IPS-18c (cell line): ENCODE results near the gene FCAMR.

Experiments
- H3K4me3 ChIP-seq: 2 replicates; pipeline ENCODE4 v1.7.0; 2013; ENCODE audit warnings: low read depth, mild to moderate bottlenecking, low read length, moderate library complexity; ENCODE audit not compliant: insufficient read depth
- H3K9me3 ChIP-seq: one replicate; pipeline ENCODE4 v1.6.1; 2013; ENCODE audit warnings: mild to moderate bottlenecking, low read length, moderate library complexity; ENCODE audit not compliant: control insufficient read depth, insufficient read depth

Gene FCAMR

DNA sequence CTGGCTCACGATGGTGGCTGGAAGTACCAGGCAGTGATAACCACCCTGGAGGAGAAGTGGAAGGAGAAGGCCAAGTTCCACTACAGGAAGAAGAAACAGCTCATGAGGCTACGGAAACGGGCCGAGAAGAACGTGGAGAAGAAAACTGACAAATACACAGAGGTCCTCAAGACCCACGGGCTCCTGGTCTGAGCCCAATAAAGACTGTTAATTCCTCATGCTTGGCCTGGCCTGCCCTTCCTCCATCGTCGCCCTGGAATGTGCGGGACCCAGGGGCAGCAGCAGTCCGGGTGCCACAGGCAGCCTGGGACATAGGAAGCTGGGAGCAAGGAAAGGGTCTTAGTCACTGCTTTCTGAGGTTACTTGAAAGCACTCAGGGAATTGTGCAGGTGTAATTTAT is 62.2 kb downstream of the FCAMR start:
- no peak overlapping the region for H3K4me3 ChIP-seq
- H3K9me3 ChIP-seq, result peaks cover 2% of the 10 kb centered on the region
